Measurements from ENCODE around the gene SMYD5.
"Not testable (repeated sequence)": the region's sequence is repeated elsewhere in the genome, so short reads cannot be mapped to it uniquely, and the experiment has no call there.

SMYD5 gene

GRCh38 chr2:73214120-73215035 lies at the start of gene SMYD5:
SMYD5 (plus strand) TSS chr2:73214245; CDS start chr2:73214267, 22 bp downstream.
- DNase-seq (ENCODE audit: low spot score) = peak; percentile 78

GRCh38 chr2:73165978-73166377 lies 48.1 kb upstream of the SMYD5 start:
- DNase-seq (ENCODE audit: low spot score) = not testable (repeated sequence)

GRCh38 chr2:73166813-73167212 lies 47.2 kb upstream of the SMYD5 start:
- DNase-seq (ENCODE audit: low spot score) = not testable (repeated sequence)

- not testable (repeated sequence) for DNase-seq (ENCODE audit: low spot score)
Observed at GRCh38 chr2:73168348-73168747, 45.7 kb upstream of the SMYD5 start.

GRCh38 chr2:73170341-73170740 lies 43.7 kb upstream of the SMYD5 start:
- not testable (repeated sequence) for DNase-seq (ENCODE audit: low spot score)

DNA sequence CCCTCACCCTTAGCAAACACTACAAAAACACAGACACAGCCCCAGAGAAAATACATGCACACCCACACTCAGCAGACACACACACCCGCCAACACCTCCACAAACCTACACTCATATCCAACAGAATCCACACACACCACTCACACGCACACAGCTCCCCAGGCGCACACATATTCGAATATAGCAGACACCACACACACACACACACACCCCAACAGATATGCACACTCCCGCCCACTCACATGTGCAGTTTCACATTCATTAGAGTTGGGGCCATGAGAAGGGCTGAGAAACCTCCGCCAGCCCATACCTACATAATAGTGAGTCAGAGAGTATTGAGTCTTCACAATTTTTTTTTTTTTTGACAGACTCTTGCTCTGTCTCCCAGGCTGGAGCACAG lies 41.1 kb upstream of the SMYD5 start:
- no peak for DNase-seq (ENCODE audit: low spot score)

GRCh38 chr2:73173781-73174180 lies 40.3 kb upstream of the SMYD5 start:
- no peak for DNase-seq (ENCODE audit: low spot score)

GRCh38 chr2:73174244-73174643 lies 39.8 kb upstream of the SMYD5 start:
- no peak for DNase-seq (ENCODE audit: low spot score)

- no peak for DNase-seq (ENCODE audit: low spot score)
Observed at GRCh38 chr2:73174941-73175662, 38.9 kb upstream of the SMYD5 start.

DNA sequence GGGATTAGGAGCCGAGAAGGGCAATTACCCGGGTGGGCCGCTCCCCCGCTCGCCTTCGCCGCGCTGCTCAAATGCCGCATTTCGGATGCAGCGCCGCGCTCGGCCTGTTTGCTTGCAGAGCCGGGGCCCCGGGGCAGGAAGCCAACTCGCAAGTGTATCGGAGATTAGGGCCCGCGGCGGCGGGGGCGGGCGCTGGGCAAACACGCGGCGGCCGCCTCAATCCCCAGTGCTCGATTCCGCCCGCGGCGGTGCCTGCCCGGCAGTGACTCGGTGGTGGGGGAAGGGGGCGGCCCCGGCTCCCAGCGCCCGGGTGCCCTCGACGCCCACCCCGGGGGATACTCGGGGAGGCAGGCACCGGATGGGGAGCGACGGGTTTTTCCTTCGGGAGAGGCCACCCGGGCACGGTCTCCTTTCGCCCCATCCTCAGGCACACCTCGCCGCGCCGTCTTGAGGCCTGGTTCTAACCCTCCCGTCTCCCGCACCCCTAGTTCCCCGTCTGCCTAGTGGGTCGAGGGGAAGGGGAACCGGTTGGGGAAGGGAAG lies 38.3 kb upstream of the SMYD5 start:
- peak; percentile 14 for DNase-seq (ENCODE audit: low spot score)

DNA sequence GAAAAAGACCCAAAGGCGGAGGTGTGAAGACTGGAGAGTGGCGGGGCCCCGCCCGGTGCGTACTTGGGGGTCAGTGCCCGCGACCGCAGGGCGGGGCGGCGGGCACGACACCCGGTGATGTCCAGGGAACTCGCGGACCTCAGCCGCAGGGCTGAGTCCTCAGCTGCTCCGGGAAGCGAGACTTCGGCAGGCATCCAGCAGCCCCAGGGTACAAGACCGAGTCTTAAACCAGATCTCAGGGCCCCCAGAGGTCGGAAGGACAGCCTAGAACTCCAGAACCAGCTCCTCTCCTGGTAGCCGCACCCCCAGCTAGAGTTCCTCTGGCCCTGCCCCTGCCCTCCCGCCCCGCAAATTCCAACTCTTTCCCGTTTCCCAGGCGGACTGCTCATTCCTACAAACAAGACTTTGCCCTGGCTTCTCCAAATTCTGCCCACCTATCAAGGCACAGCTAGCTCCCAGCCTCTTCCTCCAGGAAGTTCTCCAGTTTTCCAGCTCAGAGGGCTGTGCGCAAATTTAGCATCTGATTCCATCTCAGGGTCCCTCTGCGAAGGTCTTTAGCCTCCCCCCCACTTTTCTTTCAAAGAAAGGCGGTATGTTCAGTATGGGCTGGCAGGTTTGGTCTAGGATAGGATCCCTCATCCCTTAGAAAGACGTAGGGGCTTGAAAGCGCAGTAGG lies 37.7 kb upstream of the SMYD5 start:
- no peak for DNase-seq (ENCODE audit: low spot score)

GRCh38 chr2:73176881-73177644 lies 37.0 kb upstream of the SMYD5 start:
- peak; percentile 71 for DNase-seq (ENCODE audit: low spot score)

DNA sequence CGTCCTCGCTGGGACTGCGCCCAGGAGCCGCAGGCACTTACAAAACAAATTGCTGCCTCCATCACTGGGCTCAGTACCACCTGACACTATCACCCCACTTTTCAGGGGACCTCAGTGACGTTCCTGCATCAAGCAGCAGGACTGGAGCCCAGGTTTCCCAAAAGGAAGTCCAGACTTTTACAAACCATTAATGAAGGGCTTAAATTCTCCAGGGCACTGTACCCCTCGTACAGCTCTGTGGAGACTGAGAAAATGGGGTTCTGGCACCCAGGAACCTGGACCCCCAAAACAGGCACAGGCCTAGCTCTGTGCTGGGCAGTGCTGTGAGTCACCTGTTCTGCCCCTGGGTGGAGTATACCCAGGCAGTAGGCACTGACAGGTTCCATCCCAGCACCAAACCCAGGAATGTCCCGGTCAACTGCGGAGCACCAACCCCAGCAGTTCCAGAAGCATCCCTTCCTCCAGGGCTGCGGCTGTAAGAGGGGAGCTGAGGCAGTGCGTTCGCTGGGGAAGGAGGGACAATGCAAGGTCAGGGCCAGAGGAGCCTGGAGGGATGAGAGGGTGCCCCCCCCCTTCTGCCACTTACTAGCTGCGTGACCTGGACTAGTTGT lies 36.3 kb upstream of the SMYD5 start:
- no peak for DNase-seq (ENCODE audit: low spot score)

- no peak for DNase-seq (ENCODE audit: low spot score)
Observed at GRCh38 chr2:73185965-73186364, 28.1 kb upstream of the SMYD5 start.

DNA sequence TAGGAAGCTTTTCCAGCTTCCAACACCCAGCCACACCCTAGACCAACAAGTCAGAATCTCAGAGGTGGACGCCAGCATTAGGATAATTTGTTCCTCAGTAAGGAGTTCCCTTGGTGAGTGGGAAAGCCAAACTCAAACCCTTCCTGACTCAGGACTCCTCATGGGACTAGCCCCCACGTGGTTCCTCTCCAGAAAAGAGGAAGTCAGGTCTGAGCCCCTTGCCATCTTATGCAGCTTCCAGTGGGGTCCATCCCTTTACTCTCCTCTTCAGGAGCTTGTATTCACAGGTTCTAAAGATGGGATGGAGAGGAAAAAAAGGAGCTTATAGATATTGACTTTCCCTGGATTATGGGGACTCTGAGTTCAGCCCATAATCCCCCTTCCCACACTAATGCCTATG lies 26.5 kb upstream of the SMYD5 start:
- DNase-seq (ENCODE audit: low spot score) = no peak

GRCh38 chr2:73197579-73197978 lies 16.5 kb upstream of the SMYD5 start:
- DNase-seq (ENCODE audit: low spot score) = no peak

DNA sequence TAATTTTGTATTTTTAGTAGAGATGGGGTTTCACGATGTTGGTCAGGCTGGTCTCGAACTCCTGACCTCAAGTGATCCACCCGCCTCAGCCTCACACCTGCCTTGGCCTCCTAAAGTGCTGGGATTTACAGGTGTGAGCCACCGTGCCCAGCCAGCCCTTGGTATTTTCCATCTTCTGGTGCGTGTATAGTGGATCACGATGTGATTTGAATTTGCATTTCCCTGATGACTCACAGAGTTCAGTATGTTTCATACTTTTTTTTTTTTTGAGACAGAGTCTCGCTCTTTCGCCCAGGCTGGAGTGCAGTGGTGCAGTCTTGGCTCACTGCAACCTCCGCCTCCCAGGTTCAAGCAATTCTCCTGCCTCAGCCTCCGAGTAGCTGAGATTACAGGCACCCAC lies 13.8 kb upstream of the SMYD5 start:
- not testable (repeated sequence) for DNase-seq (ENCODE audit: low spot score)

DNA sequence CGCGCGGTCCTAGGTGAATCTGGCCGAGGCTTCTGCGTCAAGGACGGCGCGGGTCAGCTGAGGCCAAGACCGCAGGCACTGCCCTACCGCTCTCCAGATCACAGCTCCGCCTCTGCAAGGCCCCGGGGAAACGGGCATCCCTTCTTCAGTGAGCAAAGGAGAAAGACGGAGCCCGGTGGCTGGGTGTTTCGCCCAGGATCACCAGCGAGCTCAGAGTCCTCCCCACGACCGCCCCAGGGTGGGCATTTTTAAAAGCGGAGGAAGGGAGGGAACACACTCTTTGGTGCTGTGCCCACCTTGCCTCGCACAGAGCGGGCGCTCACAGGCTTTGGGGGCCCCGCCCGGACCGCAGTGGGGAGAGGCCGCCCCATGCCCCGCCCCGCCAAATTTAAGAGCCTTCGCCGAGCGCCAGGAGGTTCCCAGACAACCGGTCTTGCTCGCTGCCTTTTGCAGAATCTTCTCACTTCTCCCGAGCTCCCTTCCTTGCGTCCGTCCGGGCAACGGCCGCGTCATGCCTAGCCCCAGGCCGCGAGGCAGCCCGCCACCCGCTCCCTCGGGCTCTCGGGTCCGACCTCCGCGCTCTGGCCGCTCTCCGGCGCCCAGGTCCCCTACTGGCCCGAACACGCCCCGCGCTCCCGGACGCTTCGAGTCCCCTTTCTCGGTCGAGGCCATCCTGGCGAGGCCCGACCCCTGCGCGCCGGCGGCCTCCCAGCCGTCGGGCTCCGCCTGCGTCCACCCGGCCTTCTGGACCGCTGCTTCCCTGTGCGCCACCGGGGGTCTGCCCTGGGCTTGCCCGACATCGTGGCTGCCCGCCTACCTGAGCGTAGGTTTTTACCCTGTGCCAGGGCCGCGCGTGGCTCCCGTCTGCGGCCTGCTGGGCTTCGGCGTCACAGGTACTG lies 11.6 kb upstream of the SMYD5 start, which contains the start of gene NOTO:
NOTO (plus strand) TSS at position 419 of the 899 bp plus-strand sequence; CDS start at position 512, 93 bp downstream.
- DNase-seq (ENCODE audit: low spot score) = no peak

GRCh38 chr2:73203055-73203681 lies 10.9 kb upstream of the SMYD5 start:
- DNase-seq (ENCODE audit: low spot score) = no peak

Data from pons (tissue), 1 donor.